HG03280 (cell line): ENCODE measurements around the gene SIGLEC6.

Experiments
- ATAC-seq: cut with Tn5 transposase; IDR thresholded peaks from one replicate; pipeline ENCODE4 v1.9.1; 2021; ENCODE audit warnings: mild to moderate bottlenecking, moderate library complexity; ENCODE audit not compliant: unreplicated experiment

Gene SIGLEC6

GRCh38 chr19:51477344-51477743 lies 54.1 kb downstream of the SIGLEC6 start:
- ATAC-seq = no peak

GRCh38 chr19:51476164-51476563 lies 55.3 kb downstream of the SIGLEC6 start:
- no peak for ATAC-seq

GRCh38 chr19:51473009-51473707 lies 58.3 kb downstream of the SIGLEC6 start:
- ATAC-seq = no peak

- ATAC-seq = no peak
Measured at GRCh38 chr19:51472607-51473006, 58.9 kb downstream of the SIGLEC6 start.

GRCh38 chr19:51471527-51471926 lies 59.9 kb downstream of the SIGLEC6 start:
- no peak for ATAC-seq

GRCh38 chr19:51470966-51471365 lies 60.5 kb downstream of the SIGLEC6 start:
- ATAC-seq = no peak

GRCh38 chr19:51469629-51470028 lies 61.8 kb downstream of the SIGLEC6 start:
- no peak for ATAC-seq

GRCh38 chr19:51469162-51469561 lies 62.3 kb downstream of the SIGLEC6 start:
- ATAC-seq = no peak

GRCh38 chr19:51468545-51468920 lies 62.9 kb downstream of the SIGLEC6 start:
- no peak for ATAC-seq

- no peak for ATAC-seq
Measured at GRCh38 chr19:51467864-51468544, 63.5 kb downstream of the SIGLEC6 start.
